K562 (cell line): ENCODE measurements around the gene PIKFYVE. TPM values are rescaled to one million over a fixed set of nuclear protein-coding genes. Genes with fewer than 3 reads are reported as not detected.

Source experiments
- ATAC-seq: fragments of 200-7000 bp; cut with Tn5 transposase; 3 replicates; pipeline ENCODE4 v1.9.1; 2020; ENCODE audit warnings: moderate library complexity
- BruUV-seq: library from RNA; stranded (reverse); fragments of 400-500 nt; replicated peaks from 2 replicates; lab custom pipeline; 2021; lab: Mats Ljungman, UMichigan
- CTCF ChIA-PET: fragments of 300-600 bp; formaldehyde crosslinking; extraction: SDS; loops from one replicate; lab custom pipeline; 2021; ENCODE audit warnings: low intra/inter-chr PET ratio; lab: Yijun Ruan, JAX
- POLR2A ChIA-PET: fragments of 300-600, 350-650 bp; sonication (Branson Sonifier 250); formaldehyde crosslinking; extraction: SDS; loops from one replicate; lab custom pipeline; 2021; ENCODE audit warnings: antibody characterized with exemption, inconsistent platforms; lab: Yijun Ruan, JAX
- DNase-seq, 4 experiments: peaks; one replicate each; pipeline versions ENCODE4 v3.0.0 to v3.0.0-alpha.2; 2011 to 2018; ENCODE audit warnings: low spot score in 3 of 4, mixed read lengths in 3 of 4; ENCODE audit errors: extremely low read depth in 1 of 4
- FAIRE-seq: peaks from 2 replicates; lab custom pipeline; 2011; peaks lifted over from hg19 to GRCh38; lab: Jason Lieb, UNC
- H2AFZ ChIP-seq: 2 replicates; pipeline ENCODE4 v1.6.0; 2011; ENCODE audit warnings: low read depth, low read length, control low read depth, inconsistent platforms
- H3K27ac ChIP-seq: fragments of 200-600 bp; 3 replicates; pipeline ENCODE4 v1.8.0; 2011; ENCODE audit warnings: low read depth, mild to moderate bottlenecking, control low read depth, inconsistent platforms, low read length, moderate library complexity, mixed read lengths; ENCODE audit errors: extremely low read depth
- H3K27me3 ChIP-seq, 2 experiments: fragments of 300-600 bp in 1 of 2; 2 replicates in 1 of 2; 3 replicates in 1 of 2; pipeline versions ENCODE4 v1.6.0 to v1.8.0; 2011; ENCODE audit warnings: inconsistent platforms in 2 of 2, low read length in 2 of 2, mild to moderate bottlenecking in 1 of 2, mixed read lengths in 1 of 2, moderate library complexity in 1 of 2; ENCODE audit not compliant: control insufficient read depth in 2 of 2, insufficient read depth in 2 of 2
- H3K36me3 ChIP-seq: fragments of 300-600 bp; 3 replicates; pipeline ENCODE4 v1.8.0; 2011; ENCODE audit warnings: mild to moderate bottlenecking, low read length, inconsistent platforms; ENCODE audit not compliant: control insufficient read depth, insufficient read depth
- H3K4me1 ChIP-seq, 2 experiments: fragments of 200-600 bp in 1 of 2; replicated peaks in 1 of 2; 2 replicates in 1 of 2; 3 replicates in 1 of 2; pipeline versions ENCODE4 v1.5.1 to v1.8.0; 2011; ENCODE audit warnings: inconsistent platforms in 2 of 2, low read length in 2 of 2, mild to moderate bottlenecking in 1 of 2, mixed read lengths in 1 of 2, moderate library complexity in 1 of 2; ENCODE audit not compliant: control insufficient read depth in 2 of 2, insufficient read depth in 2 of 2
- H3K4me2 ChIP-seq: 2 replicates; pipeline ENCODE4 v1.6.1; 2011; ENCODE audit warnings: low read length, control low read depth, inconsistent platforms, mixed read lengths; ENCODE audit not compliant: insufficient read depth
- H3K4me3 ChIP-seq: fragments of 200-600 bp; sonication (generic), shearing (Covaris generic); 2 replicates; pipeline ENCODE4 v1.5.1; 2016; ENCODE audit warnings: control low read depth, inconsistent platforms
- H3K79me2 ChIP-seq: fragments of 200-600 bp; 3 replicates; pipeline ENCODE4 v1.8.0; 2011; ENCODE audit warnings: low read length, inconsistent platforms; ENCODE audit not compliant: control insufficient read depth, insufficient read depth
- H3K9ac ChIP-seq, 2 experiments: 2 replicates each; pipeline versions ENCODE4 v1.6.0 to v1.6.1; 2011; ENCODE audit warnings: low read depth in 2 of 2, low read length in 2 of 2, control low read depth in 1 of 2, inconsistent platforms in 1 of 2, mild to moderate bottlenecking in 1 of 2, mixed read lengths in 1 of 2; ENCODE audit not compliant: insufficient read depth in 1 of 2
- H3K9me1 ChIP-seq: one replicate; pipeline ENCODE4 v1.6.0; 2011; ENCODE audit warnings: inconsistent platforms, mild to moderate bottlenecking, low read length, moderate library complexity; ENCODE audit not compliant: control insufficient read depth, insufficient read depth
- H3K9me3 ChIP-seq: replicated peaks from 2 replicates; pipeline ENCODE4 v1.5.1; 2011; ENCODE audit warnings: low read depth, low read length, inconsistent platforms; ENCODE audit not compliant: control insufficient read depth, insufficient read depth
- H4K20me1 ChIP-seq: replicated peaks from 2 replicates; pipeline ENCODE4 v1.6.1; 2011; ENCODE audit warnings: low read length, inconsistent platforms, mixed read lengths; ENCODE audit not compliant: control insufficient read depth, insufficient read depth
- ELF2 ChIP-seq: fragments of 250-450 bp; sonication (Bioruptor Pico); IDR thresholded peaks from 2 replicates; pipeline ENCODE4 v1.5.0; 2021; ENCODE audit warnings: mild to moderate bottlenecking
- RBFOX2 ChIP-seq: fragments of 200-400 bp; formaldehyde crosslinking; IDR thresholded peaks from 2 replicates; pipeline ENCODE4 v1.6.1; 2017; ENCODE audit warnings: low read depth, mild to moderate bottlenecking, low read length, moderate library complexity
- RBM25 ChIP-seq: fragments of 200-400 bp; formaldehyde crosslinking; IDR thresholded peaks from 2 replicates; pipeline ENCODE4 v1.6.1; 2018; ENCODE audit warnings: low read length, low read depth, moderate library complexity; ENCODE audit not compliant: severe bottlenecking
- STAT5A ChIP-seq: IDR thresholded peaks from 2 replicates; pipeline ENCODE4 v1.6.1; 2012; ENCODE audit warnings: low read length, inconsistent platforms, borderline replicate concordance
- ZNF347 ChIP-seq: fragments of 450-650 bp; formaldehyde crosslinking; IDR thresholded peaks from 2 replicates; pipeline ENCODE4 v1.4.0; 2020; ENCODE audit warnings: low read depth, mild to moderate bottlenecking, moderate library complexity
- WGBS: fragments of 100-300 bp; shearing (Covaris generic); methylation state at CpG from one replicate; pipeline ENCODE4 v1.1.6; 2016; ENCODE audit warnings: low coverage, mixed read lengths; ENCODE audit not compliant: insufficient coverage; ENCODE audit errors: missing lambda C conversion rate; 5-methylcytosine and 5-hydroxymethylcytosine counted together
- in situ Hi-C: fragments of 300-500 bp; cut with MboI; formaldehyde crosslinking; loops from 4 replicates; pipeline ENCODE4 v1.15.0; 2018; ENCODE audit warnings: inconsistent platforms, mixed read lengths
- intact Hi-C: fragments of 100-400 bp; cut with micrococcal nuclease; formaldehyde crosslinking; loops from 2 replicates; pipeline ENCODE4 v1.14.2; 2022
- polyA plus RNA-seq, 8 experiments: library from polyadenylated mRNA; depleted of rRNA in 4 of 8; stranded (reverse) in 5 of 8; unstranded in 3 of 8; fragments of >200 nt; fragmentation: Nextera tagmentation in 2 of 8; fragmentation: Illumina TruSeq in 1 of 8; extraction: Ambion mirVana in 2 of 8; extraction: Trizol in 1 of 8; gene quantifications; 2 replicates each; pipeline versions ENCODE4 v1.2.1 to v1.2.3, GENCODE V29; 2011 to 2014; ENCODE audit warnings: inconsistent platforms in 1 of 8, missing spikeins in 1 of 8
- total RNA-seq, 7 experiments: library from RNA; depleted of rRNA in 6 of 7; stranded (reverse); fragments of >200 nt in 6 of 7; fragmentation: Illumina TruSeq in 2 of 7; extraction: Trizol in 2 of 7; gene quantifications; 2 replicates each; pipeline versions ENCODE4 v1.2.1 to v1.2.3, GENCODE V29; 2011 to 2021; ENCODE audit warnings: low replicate concordance in 1 of 7
- TF ChIP-seq, protein P1 (sequence below): sonication (generic); formaldehyde crosslinking; IDR thresholded peaks from 2 replicates; pipeline ENCODE4 v1.8.1; 2023; ENCODE audit warnings: mild to moderate bottlenecking, missing genetic modification reagents, moderate library complexity
- TF ChIP-seq, protein P2 (sequence below), 2 experiments: IDR thresholded peaks; 2 replicates each; pipeline ENCODE4 v1.6.1; 2012; ENCODE audit warnings: improper control_type of control experiment in 2 of 2, low read depth in 2 of 2, low read length in 2 of 2, borderline replicate concordance in 1 of 2

PIKFYVE gene
- total and polyA plus RNA-seq, 9 of the 15 experiments (the other 6 are each of a cell fraction or from before 2014, with no cell fraction given), result 3.6 to 25.6 (median 16.7) TPM

GRCh38 chr2:208239770-208240493, 26.1 kb upstream of the PIKFYVE start:
- Histone ChIP-seq H3K4me3 (no peak overlapping the region), H2AFZ (no peak overlapping the region), H3K27me3 (no peaks in the 10 kb centered on the region), H3K9ac (no peak overlapping the region), H3K79me2 (no peaks in the 10 kb centered on the region), H4K20me1 (no peaks in the 10 kb centered on the region), H3K4me1 (no peaks in the 10 kb centered on the region; a peak in 1 of 5 replicates), H3K36me3 (peaks cover 65% of the 10 kb centered on the region; the same call in 2 of the 3 replicates), H3K9me3 (no peaks in the 10 kb centered on the region), H3K4me2 (no peak overlapping the region), H3K9me1 (no peaks in the 10 kb centered on the region), H3K27ac (no peak overlapping the region)
- no peak for FAIRE-seq
- intact Hi-C loops (no loop called here), in situ Hi-C loops (no loop called here)
- no peak for DNase-seq
- no peak for TF ChIP-seq STAT5A
- TF ChIP-seq RBM25, result peak; percentile 61
- CTCF ChIA-PET, result no interaction called here
- no TSS peak for BruUV-seq
- 85% methylated on average over 9 of the region's 9 CpGs for WGBS
- POLR2A ChIA-PET, result interaction anchor here (0.6 to 1.4 kb wide), 4 partner anchors 12 to 1406 kb away, joined by 3 to 6 read pairs (median 4); no protein-coding TSS in a partner anchor
- no peak for ATAC-seq

DNA sequence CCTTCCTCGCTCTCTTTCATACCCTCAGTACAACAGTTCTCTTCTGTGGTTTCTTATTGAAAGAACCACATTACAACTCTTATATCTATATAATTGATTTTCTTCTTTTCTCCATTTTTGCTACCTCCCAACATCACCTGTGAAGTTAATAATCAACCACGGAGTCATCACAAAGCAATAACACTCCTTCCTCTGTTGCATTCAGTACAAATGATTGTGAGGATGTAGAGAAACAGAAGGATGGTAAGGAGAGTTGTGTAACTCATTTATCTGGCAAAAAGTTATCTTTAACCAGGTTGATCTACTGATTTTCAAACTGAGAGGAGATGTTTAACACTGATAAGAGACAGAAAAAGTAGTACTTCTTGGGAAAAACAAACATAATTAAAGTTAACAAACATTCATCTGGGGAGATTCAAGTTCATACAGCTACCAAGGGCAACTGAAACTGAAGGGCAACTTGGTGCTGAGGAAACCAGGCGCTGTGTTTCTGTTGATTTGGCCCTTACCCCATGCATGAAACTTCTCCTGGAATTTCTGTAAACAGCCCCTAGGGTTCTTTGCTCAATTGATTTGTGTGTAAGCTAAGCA, 25.3 kb upstream of the PIKFYVE start:
- no peaks in the 10 kb centered on the region; a peak in 1 of 5 replicates for H3K4me1 ChIP-seq
- no peak overlapping the region for H2AFZ ChIP-seq
- H4K20me1 ChIP-seq, result no peaks in the 10 kb centered on the region
- no peak overlapping the region for H3K9ac ChIP-seq
- peaks cover 72% of the 10 kb centered on the region; the same call in 2 of the 3 replicates for H3K36me3 ChIP-seq
- TF ChIP-seq RBFOX2, result 0 out of 2 replicates have a peak, but pooled peaks have one; percentile 20
- no peak for TF ChIP-seq ELF2 (CRISPR knock-in tag)
- TF ChIP-seq, protein P1, sequence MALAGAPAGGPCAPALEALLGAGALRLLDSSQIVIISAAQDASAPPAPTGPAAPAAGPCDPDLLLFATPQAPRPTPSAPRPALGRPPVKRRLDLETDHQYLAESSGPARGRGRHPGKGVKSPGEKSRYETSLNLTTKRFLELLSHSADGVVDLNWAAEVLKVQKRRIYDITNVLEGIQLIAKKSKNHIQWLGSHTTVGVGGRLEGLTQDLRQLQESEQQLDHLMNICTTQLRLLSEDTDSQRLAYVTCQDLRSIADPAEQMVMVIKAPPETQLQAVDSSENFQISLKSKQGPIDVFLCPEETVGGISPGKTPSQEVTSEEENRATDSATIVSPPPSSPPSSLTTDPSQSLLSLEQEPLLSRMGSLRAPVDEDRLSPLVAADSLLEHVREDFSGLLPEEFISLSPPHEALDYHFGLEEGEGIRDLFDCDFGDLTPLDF (CRISPR knock-in tag), result no peak
- TF ChIP-seq, protein P2, sequence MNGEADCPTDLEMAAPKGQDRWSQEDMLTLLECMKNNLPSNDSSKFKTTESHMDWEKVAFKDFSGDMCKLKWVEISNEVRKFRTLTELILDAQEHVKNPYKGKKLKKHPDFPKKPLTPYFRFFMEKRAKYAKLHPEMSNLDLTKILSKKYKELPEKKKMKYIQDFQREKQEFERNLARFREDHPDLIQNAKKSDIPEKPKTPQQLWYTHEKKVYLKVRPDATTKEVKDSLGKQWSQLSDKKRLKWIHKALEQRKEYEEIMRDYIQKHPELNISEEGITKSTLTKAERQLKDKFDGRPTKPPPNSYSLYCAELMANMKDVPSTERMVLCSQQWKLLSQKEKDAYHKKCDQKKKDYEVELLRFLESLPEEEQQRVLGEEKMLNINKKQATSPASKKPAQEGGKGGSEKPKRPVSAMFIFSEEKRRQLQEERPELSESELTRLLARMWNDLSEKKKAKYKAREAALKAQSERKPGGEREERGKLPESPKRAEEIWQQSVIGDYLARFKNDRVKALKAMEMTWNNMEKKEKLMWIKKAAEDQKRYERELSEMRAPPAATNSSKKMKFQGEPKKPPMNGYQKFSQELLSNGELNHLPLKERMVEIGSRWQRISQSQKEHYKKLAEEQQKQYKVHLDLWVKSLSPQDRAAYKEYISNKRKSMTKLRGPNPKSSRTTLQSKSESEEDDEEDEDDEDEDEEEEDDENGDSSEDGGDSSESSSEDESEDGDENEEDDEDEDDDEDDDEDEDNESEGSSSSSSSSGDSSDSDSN (IDR thresholded peaks at IDR 0.05; ENCODE audit: borderline replicate concordance in 1 of 2, low read depth in 2 of 2, low read length in 2 of 2), result no peak
- TF ChIP-seq ZNF347 (CRISPR knock-in tag), result no peak
- no peaks in the 10 kb centered on the region for H3K79me2 ChIP-seq
- H3K27ac ChIP-seq, result no peak overlapping the region
- ATAC-seq (no peak), DNase-seq (no peak), FAIRE-seq (no peak)
- no peaks in the 10 kb centered on the region for H3K9me3 ChIP-seq
- intact Hi-C loops, result no loop called here
- ChIA-PET CTCF (no interaction called here), POLR2A (interaction anchor here (0.9 to 1.5 kb wide), 4 partner anchors 11 to 69 kb away, joined by 3 to 6 read pairs (median 4); no protein-coding TSS in a partner anchor)
- BruUV-seq, result no TSS peak
- H3K4me3 ChIP-seq, result no peak overlapping the region
- H3K27me3 ChIP-seq, result no peaks in the 10 kb centered on the region
- H3K4me2 ChIP-seq, result no peak overlapping the region
- H3K9me1 ChIP-seq, result no peaks in the 10 kb centered on the region
- 96% methylated on average over 3 of the region's 3 CpGs for WGBS
- in situ Hi-C loops, result no loop called here
